K562 (cell line): ENCODE results near the gene CALML3. TPM values are rescaled to one million over a fixed set of nuclear protein-coding genes. Genes with fewer than 3 reads are reported as not detected.

ENCODE experiments used
- CTBP1 ChIP-seq: fragments of 450-650 bp; IDR thresholded peaks from 2 replicates; pipeline ENCODE4 v1.6.1; 2016; ENCODE audit warnings: borderline replicate concordance
- ESRRA ChIP-seq: fragments of 450-650 bp; IDR thresholded peaks from 2 replicates; pipeline ENCODE4 v1.6.1; 2014; ENCODE audit warnings: low read depth, mild to moderate bottlenecking, moderate library complexity, borderline replicate concordance
- ETV5 ChIP-seq: sonication (generic); formaldehyde crosslinking; IDR thresholded peaks from 2 replicates; pipeline ENCODE4 v1.4.0; 2020; ENCODE audit warnings: low read depth, mild to moderate bottlenecking, missing genetic modification reagents
- EZH2 ChIP-seq: IDR thresholded peaks from 2 replicates; pipeline ENCODE4 v1.6.1; 2012; ENCODE audit warnings: low read depth, mild to moderate bottlenecking, inconsistent platforms, low read length, borderline replicate concordance
- FOXK2 ChIP-seq, 2 experiments: fragments of 450-650 bp; IDR thresholded peaks in 1 of 2; conservative IDR thresholded peaks in 1 of 2; 2 replicates each; pipeline ENCODE4 v1.6.1; 2016; ENCODE audit warnings: low read depth in 2 of 2, mild to moderate bottlenecking in 1 of 2
- KDM1A ChIP-seq, 2 experiments: fragments of 450-650 bp; IDR thresholded peaks; 2 replicates each; pipeline ENCODE4 v1.6.1; 2016; ENCODE audit warnings: mild to moderate bottlenecking in 2 of 2
- L3MBTL2 ChIP-seq: fragments of 450-650 bp; IDR thresholded peaks from 2 replicates; pipeline ENCODE4 v1.6.1; 2016; ENCODE audit warnings: mild to moderate bottlenecking, moderate library complexity
- MAZ ChIP-seq, 2 experiments: fragments of 450-650 bp in 1 of 2; sonication (generic) in 1 of 2; formaldehyde crosslinking; IDR thresholded peaks in 1 of 2; conservative IDR thresholded peaks in 1 of 2; 2 replicates each; pipeline versions ENCODE4 v1.4.0 to v1.5.0; 2020; ENCODE audit warnings: mild to moderate bottlenecking in 1 of 2, missing genetic modification reagents in 1 of 2
- NCOA1 ChIP-seq: fragments of 450-650 bp; IDR thresholded peaks from 2 replicates; pipeline ENCODE4 v1.6.1; 2016; ENCODE audit warnings: low read depth
- SIRT6 ChIP-seq: IDR thresholded peaks from one replicate; pipeline ENCODE4 v1.6.1; 2012; ENCODE audit warnings: low read depth, mild to moderate bottlenecking, control low read depth, inconsistent platforms, low read length, moderate library complexity
- TEAD1 ChIP-seq, 2 experiments: fragments of 450-650 bp in 1 of 2; sonication (generic) in 1 of 2; formaldehyde crosslinking; IDR thresholded peaks; 2 replicates each; pipeline versions ENCODE4 v1.4.0 to v1.8.0; 2020 to 2022; ENCODE audit warnings: mild to moderate bottlenecking in 2 of 2, missing genetic modification reagents in 1 of 2
- ZFX ChIP-seq: sonication (generic); formaldehyde crosslinking; IDR thresholded peaks from 2 replicates; pipeline ENCODE4 v1.8.0; 2022; ENCODE audit warnings: mild to moderate bottlenecking, missing genetic modification reagents, moderate library complexity
- ZNF3 ChIP-seq: fragments of 250-450 bp; sonication (Bioruptor Pico); IDR thresholded peaks from 2 replicates; pipeline ENCODE4 v1.5.0; 2021; ENCODE audit warnings: mild to moderate bottlenecking, moderate library complexity
- ZNF609 ChIP-seq: sonication (generic); formaldehyde crosslinking; IDR thresholded peaks from 2 replicates; pipeline ENCODE4 v1.8.1; 2023; ENCODE audit warnings: missing genetic modification reagents, mild to moderate bottlenecking, borderline replicate concordance
- polyA plus RNA-seq, 8 experiments: library from polyadenylated mRNA; depleted of rRNA in 4 of 8; stranded (reverse) in 5 of 8; unstranded in 3 of 8; fragments of >200 nt; fragmentation: Nextera tagmentation in 2 of 8; fragmentation: Illumina TruSeq in 1 of 8; extraction: Ambion mirVana in 2 of 8; extraction: Trizol in 1 of 8; gene quantifications; 2 replicates each; pipeline versions ENCODE4 v1.2.1 to v1.2.3, GENCODE V29; 2011 to 2014; ENCODE audit warnings: inconsistent platforms in 1 of 8, missing spikeins in 1 of 8
- total RNA-seq, 7 experiments: library from RNA; depleted of rRNA in 6 of 7; stranded (reverse); fragments of >200 nt in 6 of 7; fragmentation: Illumina TruSeq in 2 of 7; extraction: Trizol in 2 of 7; gene quantifications; 2 replicates each; pipeline versions ENCODE4 v1.2.1 to v1.2.3, GENCODE V29; 2011 to 2021; ENCODE audit warnings: low replicate concordance in 1 of 7
- TF ChIP-seq, protein P1 (sequence below): fragments of 250-450 bp; sonication (Bioruptor Pico); IDR thresholded peaks from 2 replicates; pipeline ENCODE4 v1.5.0; 2020; ENCODE audit warnings: mild to moderate bottlenecking, borderline replicate concordance
- TF ChIP-seq, protein P2 (sequence below), 2 experiments: fragments of 450-650 bp; IDR thresholded peaks; 2 replicates each; pipeline ENCODE4 v1.6.1; 2016

CALML3 gene
- total and polyA plus RNA-seq, 9 of the 15 experiments (the other 6 are each of a cell fraction or from before 2014, with no cell fraction given): not detected

- TF ChIP-seq ZNF609 (CRISPR knock-in tag): peak; percentile 69; the same call in 1 of the 2 replicates
- peak; percentile 22 to 25; a peak in 1 of 4 replicates for TF ChIP-seq MAZ (CRISPR knock-in tag; conservative IDR thresholded peaks at IDR 0.05 in 1 of 2, IDR thresholded peaks at IDR 0.05 in 1 of 2)
- TF ChIP-seq, protein P1, sequence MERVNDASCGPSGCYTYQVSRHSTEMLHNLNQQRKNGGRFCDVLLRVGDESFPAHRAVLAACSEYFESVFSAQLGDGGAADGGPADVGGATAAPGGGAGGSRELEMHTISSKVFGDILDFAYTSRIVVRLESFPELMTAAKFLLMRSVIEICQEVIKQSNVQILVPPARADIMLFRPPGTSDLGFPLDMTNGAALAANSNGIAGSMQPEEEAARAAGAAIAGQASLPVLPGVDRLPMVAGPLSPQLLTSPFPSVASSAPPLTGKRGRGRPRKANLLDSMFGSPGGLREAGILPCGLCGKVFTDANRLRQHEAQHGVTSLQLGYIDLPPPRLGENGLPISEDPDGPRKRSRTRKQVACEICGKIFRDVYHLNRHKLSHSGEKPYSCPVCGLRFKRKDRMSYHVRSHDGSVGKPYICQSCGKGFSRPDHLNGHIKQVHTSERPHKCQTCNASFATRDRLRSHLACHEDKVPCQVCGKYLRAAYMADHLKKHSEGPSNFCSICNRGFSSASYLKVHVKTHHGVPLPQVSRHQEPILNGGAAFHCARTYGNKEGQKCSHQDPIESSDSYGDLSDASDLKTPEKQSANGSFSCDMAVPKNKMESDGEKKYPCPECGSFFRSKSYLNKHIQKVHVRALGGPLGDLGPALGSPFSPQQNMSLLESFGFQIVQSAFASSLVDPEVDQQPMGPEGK (CRISPR knock-in tag): no peak
- no peak for TF ChIP-seq ZNF3 (CRISPR knock-in tag)
- no peak for TF ChIP-seq SIRT6
- TF ChIP-seq TEAD1 (CRISPR knock-in tag; IDR thresholded peaks at IDR 0.05): peak in 1 of 2 experiments; percentile 91; a peak in 2 of 4 replicates
- TF ChIP-seq L3MBTL2: 0 out of 2 replicates have a peak, but pooled peaks have one; percentile 27
- TF ChIP-seq CTBP1: peak; percentile 51
- TF ChIP-seq EZH2: no peak
- TF ChIP-seq, protein P2, sequence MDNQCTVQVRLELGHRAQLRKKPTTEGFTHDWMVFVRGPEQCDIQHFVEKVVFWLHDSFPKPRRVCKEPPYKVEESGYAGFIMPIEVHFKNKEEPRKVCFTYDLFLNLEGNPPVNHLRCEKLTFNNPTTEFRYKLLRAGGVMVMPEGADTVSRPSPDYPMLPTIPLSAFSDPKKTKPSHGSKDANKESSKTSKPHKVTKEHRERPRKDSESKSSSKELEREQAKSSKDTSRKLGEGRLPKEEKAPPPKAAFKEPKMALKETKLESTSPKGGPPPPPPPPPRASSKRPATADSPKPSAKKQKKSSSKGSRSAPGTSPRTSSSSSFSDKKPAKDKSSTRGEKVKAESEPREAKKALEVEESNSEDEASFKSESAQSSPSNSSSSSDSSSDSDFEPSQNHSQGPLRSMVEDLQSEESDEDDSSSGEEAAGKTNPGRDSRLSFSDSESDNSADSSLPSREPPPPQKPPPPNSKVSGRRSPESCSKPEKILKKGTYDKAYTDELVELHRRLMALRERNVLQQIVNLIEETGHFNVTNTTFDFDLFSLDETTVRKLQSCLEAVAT (IDR thresholded peaks at IDR 0.05): peak in 1 of 2 experiments; percentile 92; a peak in 2 of 4 replicates
- TF ChIP-seq ESRRA: peak; percentile 83; the same call in 1 of the 2 replicates
- 0 out of 2 replicates have a peak, but pooled peaks have one; percentile 53 for TF ChIP-seq ETV5 (CRISPR knock-in tag)
- TF ChIP-seq KDM1A (IDR thresholded peaks at IDR 0.05): 0 out of 4 replicates have a peak, but pooled peaks of 1 of the 2 experiments have one; percentile 11
- TF ChIP-seq ZFX (CRISPR knock-in tag): peak; percentile 56; the same call in 1 of the 2 replicates
- TF ChIP-seq NCOA1: no peak
- peak in 1 of 2 experiments; percentile 22; a peak in 1 of 4 replicates for TF ChIP-seq FOXK2 (conservative IDR thresholded peaks at IDR 0.05 in 1 of 2, IDR thresholded peaks at IDR 0.05 in 1 of 2; ENCODE audit: low read depth in 2 of 2)
Measured at GRCh38 chr10:5551531-5552375, 27.0 kb downstream of the CALML3 start (continued).
